Mesenteric fat pad (tissue), 1 donor: ENCODE measurements around the gene XDH. TPM values are rescaled to one million over a fixed set of nuclear protein-coding genes. Genes with fewer than 3 reads are reported as not detected.

ENCODE experiments used
- DNase-seq: peaks from one replicate; pipeline ENCODE4 v3.0.0-alpha.2; 2020; ENCODE audit warnings: low spot score
- total RNA-seq: library from RNA; stranded (reverse); fragmentation: NEBNext Ultra II Directional; extraction: Animal tissue kit (Norgen Biotek cat#: 25700); gene quantifications from one replicate; pipeline ENCODE4 v1.2.1, GENCODE V29; 2021
- donor health status: DM: yes; HTN: yes; CAD: no.

XDH gene
- total RNA-seq, 1 donor from 2014 or later = 0.26 TPM

- no peak for DNase-seq
Measured at GRCh38 chr2:31333046-31333445, 81.5 kb downstream of the XDH start.

GRCh38 chr2:31332521-31332920 lies 82.0 kb downstream of the XDH start:
- no peak for DNase-seq

DNA sequence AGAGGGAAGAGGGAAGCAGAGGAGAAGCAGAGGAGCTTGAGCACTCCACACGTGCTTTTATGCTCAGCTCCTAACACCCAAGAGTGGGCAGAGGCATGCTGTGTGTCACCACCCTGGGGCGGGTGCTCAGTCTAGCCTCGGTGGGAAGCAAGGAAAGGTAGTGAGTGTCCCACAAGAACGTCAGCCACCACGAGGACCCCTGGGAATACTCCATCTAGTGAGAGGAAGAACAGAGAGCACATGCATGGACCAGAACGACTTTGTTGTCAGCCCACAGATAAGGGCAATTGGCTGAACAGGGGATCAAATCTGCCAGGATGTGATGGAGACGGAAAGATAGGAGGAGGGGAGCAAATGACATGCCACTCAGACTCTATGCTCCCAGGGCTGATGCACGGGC lies 83.4 kb downstream of the XDH start:
- no peak for DNase-seq

- no peak for DNase-seq
Measured at GRCh38 chr2:31329081-31329625, 85.4 kb downstream of the XDH start.

DNA sequence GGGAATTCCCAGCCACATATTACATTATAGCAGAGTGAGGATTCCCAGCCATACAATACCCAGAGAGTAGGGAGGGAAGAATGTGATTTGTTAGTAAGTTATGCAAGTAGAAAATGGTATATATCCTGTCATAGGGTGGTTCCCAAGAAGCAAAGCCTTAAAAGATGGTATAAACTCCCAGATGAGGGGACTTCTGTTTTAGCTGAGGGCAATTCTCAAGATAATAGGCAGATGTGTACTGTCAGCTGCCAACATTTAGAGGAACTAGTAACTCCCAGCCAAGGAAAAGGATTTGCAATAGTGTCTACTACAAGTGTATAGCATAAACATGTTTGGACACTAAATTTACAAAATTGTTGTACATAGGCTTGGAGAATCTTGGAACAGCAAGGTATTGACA lies 86.5 kb downstream of the XDH start:
- no peak for DNase-seq

- no peak for DNase-seq
Measured at GRCh38 chr2:31327505-31327904, 87.0 kb downstream of the XDH start.

GRCh38 chr2:31324016-31324633 lies 90.4 kb downstream of the XDH start:
- no peak for DNase-seq

DNA sequence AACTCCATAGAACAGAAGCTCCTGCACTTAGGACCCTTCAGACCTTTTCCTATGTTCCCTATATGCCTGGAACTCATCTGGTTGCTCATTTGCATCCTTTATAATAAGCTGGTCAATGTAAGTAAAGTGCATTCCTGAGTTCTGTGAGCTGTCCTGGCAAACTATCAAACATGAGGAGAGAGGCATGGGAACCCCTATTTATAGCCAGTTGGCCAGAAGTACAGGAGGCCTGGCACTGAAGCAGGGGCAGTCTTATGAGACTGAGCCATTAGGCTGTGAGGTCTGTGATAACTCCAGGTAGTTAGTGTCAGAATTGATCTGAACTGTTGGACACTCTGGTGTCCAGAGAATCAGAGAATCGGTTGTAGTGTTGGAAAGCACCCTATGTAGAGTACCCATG lies 92.2 kb downstream of the XDH start:
- no peak for DNase-seq

DNA sequence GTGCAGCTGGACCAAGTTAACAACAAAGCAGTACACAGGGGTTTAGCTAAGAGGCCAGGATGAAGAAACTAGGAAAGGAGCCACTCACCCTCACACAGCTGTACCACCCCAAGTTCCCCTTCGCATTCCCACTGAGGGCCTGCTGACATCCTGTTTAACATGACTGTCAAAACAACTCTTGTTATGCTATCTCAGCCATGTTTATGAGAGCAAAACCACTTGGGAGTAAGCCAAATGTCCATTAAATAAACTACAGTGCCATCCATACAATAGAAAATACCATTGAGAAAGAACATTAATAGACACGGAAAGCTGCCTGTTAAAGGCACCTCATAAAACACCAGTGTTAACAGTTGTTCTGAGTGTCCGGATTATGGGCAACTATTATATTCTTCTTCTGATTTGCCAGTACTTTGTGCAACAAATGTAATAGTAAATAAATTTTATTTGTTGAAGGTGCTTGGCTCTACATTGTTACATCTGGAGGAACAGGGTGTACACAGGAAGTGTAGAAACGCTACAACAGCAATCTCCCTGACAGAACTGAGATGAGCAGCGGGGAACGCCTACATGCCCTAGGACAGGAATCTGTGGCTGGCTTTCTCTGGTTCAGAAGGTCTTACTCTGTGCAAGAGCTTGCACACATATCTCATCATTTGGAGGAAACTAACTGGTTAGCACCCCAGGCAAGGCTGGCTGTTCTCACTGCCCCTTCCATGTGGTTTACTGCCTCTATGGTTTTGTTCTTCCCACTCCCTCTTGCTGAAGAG lies 95.0 kb downstream of the XDH start:
- DNase-seq = no peak

GRCh38 chr2:31318361-31319336 lies 95.9 kb downstream of the XDH start:
- no peak for DNase-seq

DNA sequence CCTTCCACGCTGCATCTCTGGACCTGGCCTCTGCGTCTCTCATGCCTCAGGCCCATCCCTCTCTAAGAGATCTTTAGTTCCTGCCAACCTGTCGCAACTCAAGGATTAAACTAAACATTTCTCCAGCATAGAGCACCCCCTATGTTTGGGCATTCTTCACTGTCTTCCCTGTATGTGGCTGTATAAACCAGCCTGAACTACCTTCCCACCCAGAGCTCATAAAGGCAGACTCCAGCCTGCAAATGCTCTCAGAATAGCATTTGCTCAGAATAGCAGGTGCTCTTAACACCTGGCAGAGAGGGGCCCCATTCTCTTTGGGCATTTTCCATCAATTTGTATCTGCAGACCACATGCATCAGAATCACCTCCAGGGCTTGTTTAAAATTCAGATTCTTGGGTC lies 97.1 kb downstream of the XDH start:
- DNase-seq = no peak

DNA sequence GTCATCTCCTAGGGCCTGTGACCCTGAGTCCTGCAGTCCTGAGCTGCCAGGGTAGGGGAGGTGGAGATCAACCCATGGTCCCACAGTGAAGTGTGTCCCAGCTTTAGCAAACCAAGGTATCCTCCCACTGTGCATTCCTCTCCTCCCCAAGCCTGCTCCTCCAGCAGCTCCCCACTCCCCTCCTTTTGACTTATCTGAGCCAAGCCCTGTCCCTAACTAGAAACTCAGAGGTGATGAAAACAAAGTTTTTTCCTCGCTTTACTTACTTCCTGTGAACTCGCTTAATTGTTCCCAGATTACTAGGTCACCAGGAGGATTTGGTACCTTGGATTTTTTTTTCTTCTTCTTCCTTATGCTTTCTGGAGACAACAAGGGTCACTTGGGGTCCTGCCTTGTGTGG lies 99.8 kb downstream of the XDH start:
- no peak for DNase-seq

GRCh38 chr2:31312898-31313297 lies 101.6 kb downstream of the XDH start:
- DNase-seq = no peak

- no peak for DNase-seq
Measured at GRCh38 chr2:31304816-31305215, 109.7 kb downstream of the XDH start.

DNA sequence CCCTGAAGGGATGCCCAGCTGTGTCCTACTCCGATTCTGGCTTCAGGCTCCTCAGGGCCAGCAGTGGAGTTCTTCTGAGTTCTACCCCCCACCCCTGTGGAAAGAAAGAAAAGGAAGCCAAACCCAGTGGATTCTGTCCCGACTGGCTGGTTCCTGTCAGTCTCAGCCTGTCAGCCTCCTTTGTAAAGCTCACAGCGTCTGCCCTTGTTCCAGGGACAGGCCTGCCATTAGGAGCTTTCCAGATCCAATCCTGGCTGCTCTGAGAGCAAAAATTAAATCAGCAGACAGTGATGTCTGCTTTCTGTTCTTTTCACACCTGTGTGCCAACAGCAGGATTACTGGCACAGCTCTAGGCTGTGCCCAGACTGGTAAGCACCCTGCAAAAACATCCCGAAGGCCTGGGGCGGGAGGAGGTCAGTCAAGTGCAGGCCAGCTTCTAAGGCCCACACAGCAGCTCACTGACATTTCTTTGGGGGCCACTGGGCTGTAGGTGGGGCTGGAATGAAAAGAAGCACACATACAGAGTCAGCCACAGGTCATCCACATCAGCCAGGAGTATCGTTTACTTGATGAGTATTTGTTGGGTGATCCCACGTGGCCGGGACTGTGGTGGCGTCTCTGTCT lies 111.5 kb downstream of the XDH start:
- no peak for DNase-seq

DNA sequence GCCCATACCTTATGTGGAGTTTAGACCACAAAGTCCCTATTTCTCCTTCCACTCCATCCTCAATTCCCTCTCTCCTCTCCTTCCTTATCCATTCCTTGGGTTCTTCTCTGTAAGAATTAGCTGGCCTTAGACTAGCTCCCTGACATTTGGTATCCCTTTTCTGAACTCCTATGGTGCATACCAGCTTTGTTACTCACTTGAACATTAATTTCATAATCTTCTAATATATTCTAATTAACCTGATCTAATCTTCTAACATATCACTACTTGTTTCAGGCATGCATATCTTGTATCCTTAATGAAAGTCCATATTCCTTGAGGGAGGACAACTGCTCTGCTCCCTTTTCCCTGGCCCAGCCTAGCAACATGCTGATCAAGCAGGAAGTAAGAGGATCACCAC lies 114.2 kb downstream of the XDH start:
- no peak for DNase-seq

DNA sequence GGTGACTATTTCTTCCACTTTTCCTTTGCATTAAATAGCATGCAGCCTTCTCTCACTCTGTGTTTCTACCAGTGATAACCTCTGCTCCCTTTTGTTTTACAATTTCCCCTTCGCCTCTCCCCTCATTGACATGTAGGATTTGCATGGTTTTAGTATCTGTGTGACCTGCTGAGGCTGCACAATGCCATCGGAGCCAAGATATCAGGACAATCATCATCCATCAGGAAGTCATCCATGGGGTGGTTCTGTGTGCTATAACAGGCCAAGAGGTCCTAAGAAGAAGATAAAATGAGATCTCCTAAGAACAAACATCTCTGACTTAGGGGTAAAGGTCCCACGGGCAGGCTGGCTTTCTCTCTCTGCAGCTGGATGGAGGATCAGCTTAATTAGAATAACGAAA lies 115.0 kb downstream of the XDH start:
- DNase-seq = no peak

GRCh38 chr2:31297751-31298150 lies 116.8 kb downstream of the XDH start:
- DNase-seq = no peak

DNA sequence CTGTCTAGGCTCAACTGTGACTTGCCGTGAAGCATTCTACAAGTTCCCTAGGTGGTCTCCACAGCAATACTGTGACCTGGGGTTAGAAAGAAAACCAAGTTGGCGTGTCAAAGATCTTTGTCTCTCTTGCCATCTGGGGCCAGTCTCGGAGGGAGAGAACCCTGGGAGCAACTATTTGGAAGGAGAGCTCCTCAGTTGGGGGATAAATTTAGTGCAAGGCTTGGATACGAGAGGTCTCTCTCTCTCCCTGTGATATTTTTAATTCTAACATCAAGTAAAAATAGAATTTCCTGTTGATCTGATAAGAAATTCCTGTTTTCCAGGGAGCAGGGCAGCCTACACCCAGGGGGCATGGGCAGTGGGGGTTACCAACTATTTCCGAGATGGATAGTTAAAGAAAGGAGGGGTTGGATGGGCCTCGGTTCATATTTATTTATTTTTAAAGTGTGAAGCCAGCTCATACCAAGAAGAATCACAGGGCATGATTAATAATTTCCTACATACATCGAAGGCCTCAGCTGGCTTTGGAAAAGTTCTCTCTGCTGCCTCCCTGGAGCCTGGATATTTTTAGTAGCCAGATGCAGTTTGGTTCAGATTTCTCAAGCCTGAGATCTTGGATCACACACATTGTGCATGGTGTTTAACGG lies 117.8 kb downstream of the XDH start:
- DNase-seq = no peak

DNA sequence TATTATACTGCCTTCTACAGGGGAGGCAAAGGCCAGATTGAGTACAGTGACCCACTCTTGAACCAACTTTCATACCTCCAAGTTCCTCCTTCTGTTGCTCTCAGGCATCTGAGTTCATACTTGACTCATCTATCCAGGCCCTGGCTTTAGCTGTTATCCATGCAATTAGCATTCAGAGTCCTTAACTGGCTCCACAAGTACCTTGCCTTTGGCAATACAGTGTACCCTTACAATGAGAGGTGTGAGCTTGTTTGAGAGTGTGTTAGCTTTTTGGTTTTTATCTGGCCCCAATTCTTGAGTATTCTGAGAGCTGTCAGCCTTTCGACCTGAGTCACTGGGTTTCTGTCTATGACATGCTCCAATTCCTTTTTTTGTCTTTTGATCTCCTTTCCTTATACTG lies 120.3 kb downstream of the XDH start:
- DNase-seq = no peak

- DNase-seq = no peak
Measured at GRCh38 chr2:31287654-31288053, 126.9 kb downstream of the XDH start.
